ENCODE measurements around the gene RBBP8NL.

The RBBP8NL gene

DNA sequence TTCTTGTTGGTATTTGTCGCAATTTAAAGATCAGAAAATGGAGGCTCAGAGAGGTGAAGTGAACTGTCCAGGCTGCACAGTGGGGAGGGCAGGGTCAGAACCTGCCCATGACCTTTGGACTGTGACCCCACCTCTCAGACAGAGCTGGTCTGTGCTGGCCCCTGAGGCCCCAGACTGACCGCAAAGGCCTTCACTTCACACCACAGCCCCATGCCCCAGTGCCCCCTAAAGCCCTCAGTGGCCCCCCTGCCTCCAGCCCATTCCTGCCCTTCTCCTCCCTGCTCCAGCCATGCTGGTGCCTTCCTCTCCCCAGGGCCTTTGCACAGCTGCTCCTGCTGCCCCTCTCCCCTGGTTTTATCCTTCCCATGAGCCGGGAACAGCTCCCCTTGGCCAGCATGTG lies 9.4 kb upstream of the RBBP8NL start:
- in situ Hi-C loops (cut with MboI; ENCODE audit: low pct_unique_long_range_greater_than_20kb, low sequenced_read_pairs, unreplicated experiment): no loop called here
- DNase-seq (ENCODE audit: low spot score): no peak
- TF ChIP-seq, protein P1, sequence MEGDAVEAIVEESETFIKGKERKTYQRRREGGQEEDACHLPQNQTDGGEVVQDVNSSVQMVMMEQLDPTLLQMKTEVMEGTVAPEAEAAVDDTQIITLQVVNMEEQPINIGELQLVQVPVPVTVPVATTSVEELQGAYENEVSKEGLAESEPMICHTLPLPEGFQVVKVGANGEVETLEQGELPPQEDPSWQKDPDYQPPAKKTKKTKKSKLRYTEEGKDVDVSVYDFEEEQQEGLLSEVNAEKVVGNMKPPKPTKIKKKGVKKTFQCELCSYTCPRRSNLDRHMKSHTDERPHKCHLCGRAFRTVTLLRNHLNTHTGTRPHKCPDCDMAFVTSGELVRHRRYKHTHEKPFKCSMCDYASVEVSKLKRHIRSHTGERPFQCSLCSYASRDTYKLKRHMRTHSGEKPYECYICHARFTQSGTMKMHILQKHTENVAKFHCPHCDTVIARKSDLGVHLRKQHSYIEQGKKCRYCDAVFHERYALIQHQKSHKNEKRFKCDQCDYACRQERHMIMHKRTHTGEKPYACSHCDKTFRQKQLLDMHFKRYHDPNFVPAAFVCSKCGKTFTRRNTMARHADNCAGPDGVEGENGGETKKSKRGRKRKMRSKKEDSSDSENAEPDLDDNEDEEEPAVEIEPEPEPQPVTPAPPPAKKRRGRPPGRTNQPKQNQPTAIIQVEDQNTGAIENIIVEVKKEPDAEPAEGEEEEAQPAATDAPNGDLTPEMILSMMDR (IDR thresholded peaks at IDR 0.05; ENCODE audit: extremely low read depth, insufficient read depth, missing control alignments): no peak

GRCh38 chr20:62433658-62434497 lies 6.5 kb upstream of the RBBP8NL start:
- no peak for DNase-seq (ENCODE audit: low spot score)
- in situ Hi-C loops (cut with MboI; ENCODE audit: low pct_unique_long_range_greater_than_20kb, low sequenced_read_pairs, unreplicated experiment): no loop called here
- TF ChIP-seq, protein P1 (IDR thresholded peaks at IDR 0.05; ENCODE audit: extremely low read depth, insufficient read depth, missing control alignments): no peak

- DNase-seq (ENCODE audit: low spot score): no peak
- TF ChIP-seq, protein P1 (IDR thresholded peaks at IDR 0.05; ENCODE audit: extremely low read depth, insufficient read depth, missing control alignments): no peak
- in situ Hi-C loops (cut with MboI; ENCODE audit: low pct_unique_long_range_greater_than_20kb, low sequenced_read_pairs, unreplicated experiment): no loop called here
Observed at GRCh38 chr20:62430866-62431447, 3.6 kb upstream of the RBBP8NL start.

DNA sequence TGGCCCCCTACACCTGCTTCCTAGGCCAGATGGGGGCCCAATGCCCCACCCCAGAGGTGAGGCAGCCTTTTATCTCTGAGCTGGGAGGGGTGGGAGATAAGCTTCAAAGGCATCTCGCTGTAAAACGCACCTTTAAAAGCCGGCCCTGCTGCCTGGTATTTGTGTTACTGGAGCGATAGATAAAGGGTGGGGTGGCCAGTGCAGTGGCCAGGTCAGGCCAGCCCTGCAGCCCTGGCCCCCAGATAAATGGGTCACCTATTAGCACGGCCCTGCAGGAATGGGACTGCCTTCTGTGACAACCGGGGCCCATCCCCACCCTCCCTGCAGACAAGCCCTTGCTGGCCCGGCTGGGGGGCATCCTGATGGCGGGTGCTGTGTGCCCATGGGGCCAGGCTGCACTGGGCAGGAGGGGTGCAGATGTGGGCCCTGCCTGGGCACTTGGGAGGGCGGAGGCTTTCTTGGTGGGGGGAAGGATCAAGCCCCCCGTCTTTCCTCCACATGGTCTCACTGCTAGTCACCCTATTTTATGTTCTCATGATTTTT lies 3.0 kb upstream of the RBBP8NL start:
- in situ Hi-C loops (cut with MboI; ENCODE audit: low pct_unique_long_range_greater_than_20kb, low sequenced_read_pairs, unreplicated experiment): no loop called here
- no peak for DNase-seq (ENCODE audit: low spot score)
- TF ChIP-seq, protein P1 (IDR thresholded peaks at IDR 0.05; ENCODE audit: extremely low read depth, insufficient read depth, missing control alignments): no peak

GRCh38 chr20:62429455-62430310 lies 2.3 kb upstream of the RBBP8NL start:
- no peak for DNase-seq (ENCODE audit: low spot score)
- in situ Hi-C loops (cut with MboI; ENCODE audit: low pct_unique_long_range_greater_than_20kb, low sequenced_read_pairs, unreplicated experiment): no loop called here
- TF ChIP-seq, protein P1 (IDR thresholded peaks at IDR 0.05; ENCODE audit: extremely low read depth, insufficient read depth, missing control alignments): no peak
